CD4-positive, alpha-beta T cell treated with Interleukin-4 for 4 hours (primary cell): Measurements from ENCODE around the gene CDH4.
"Not testable (repeated sequence)": the region's sequence is repeated elsewhere in the genome, so short reads cannot be mapped to it uniquely, and the experiment has no call there.

Source experiments
- DNase-seq: peaks from one replicate; pipeline ENCODE4 v3.0.0-alpha.2; 2020

The CDH4 gene

DNA sequence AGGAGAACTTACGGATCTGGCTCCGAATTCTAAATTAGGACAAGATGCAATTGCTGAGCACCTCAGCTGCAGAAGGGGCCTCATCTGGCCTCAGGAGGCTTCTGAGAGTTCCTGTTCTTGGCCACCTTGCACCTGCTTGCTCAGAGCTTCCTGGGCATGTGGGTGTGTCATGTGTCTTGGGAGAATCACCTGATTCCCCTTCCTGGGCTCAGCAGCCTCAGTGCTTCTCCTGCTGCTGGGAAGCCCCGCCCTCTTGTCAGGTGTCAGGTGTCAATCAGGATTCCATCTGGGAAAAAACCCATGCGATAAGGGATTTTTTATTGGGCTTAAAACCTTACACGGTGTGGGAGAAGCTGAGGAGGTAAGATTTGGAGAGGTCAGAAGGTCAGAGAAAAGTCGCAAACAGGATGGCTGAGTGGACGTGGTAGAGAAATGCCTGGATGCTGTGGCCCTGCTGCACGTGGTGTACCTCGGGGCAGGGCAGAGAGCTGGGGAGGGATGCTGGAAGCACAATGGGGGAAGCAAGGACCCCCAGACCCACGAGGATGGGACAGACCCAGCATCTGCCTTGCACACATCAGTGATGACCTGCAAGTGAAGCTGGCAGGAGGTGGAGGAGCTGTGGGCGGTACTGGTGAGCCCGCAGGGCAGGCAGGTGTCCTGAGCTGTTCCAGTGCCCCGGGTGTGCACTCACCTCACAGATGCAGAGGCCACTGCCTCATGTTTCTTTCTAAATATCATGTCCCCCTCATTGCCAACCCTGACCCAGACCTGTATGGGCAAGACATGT lies 170.8 kb downstream of the CDH4 start:
- DNase-seq, result no peak

DNA sequence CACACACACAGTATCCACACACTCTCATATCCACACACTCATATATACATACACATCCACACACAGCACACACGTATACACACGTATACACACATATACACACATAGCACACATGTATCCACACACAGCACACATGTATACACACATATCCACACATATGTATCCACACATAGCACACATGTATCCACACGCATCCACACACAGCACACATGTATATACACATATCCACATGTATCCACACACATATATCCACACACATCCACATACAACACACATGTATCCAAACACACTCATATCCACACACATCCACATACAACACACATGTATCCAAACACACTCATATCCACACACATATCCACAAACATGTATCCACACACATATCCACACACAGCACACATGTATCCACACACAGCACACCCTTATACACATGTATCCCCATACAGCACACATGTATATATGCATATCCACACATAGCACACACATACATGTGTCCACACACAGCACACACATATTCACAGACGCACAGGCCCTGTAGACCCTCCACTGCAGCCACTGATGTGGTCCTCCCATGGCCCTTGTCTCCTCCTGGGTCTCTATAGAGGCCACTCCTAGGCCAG lies 172.1 kb downstream of the CDH4 start:
- DNase-seq, result no peak

DNA sequence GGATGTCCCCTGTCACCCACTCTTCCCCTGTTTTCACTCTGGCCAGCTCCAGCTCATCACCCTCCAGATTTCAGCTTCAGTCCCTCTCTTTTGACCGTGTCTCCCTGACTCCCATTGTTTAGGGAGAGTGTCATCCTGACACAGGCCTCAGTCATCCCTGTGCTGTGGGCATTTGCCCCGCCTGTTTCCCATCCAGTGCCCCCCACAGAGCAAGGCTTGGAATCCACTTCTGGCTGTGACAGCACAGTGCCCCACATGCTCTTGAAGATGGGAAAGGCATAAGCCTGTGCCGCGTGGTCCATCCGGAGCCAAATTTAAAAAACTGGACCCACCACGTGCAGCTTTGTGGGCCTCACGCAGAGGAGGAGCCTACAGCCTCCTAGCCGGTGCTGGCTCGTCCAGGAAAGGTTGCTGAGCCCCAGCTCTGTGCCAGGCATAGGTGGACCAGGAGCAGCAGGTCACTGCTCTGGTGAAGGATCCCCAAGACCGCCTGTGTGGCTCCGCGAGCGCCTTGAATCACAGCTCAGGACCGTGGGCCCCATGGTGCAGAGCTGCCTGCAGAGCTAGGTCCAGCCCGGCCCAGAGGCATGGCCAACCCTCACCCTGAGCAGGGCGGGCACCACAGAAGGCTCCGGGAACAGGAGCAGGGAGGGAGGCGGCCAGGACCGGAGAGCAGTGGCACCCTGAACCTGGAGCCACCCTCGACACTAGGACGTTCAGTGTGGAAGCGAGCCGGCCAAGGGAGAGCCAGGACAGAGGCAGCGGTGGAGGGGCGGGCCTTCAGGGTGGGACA lies 172.8 kb downstream of the CDH4 start:
- DNase-seq, result no peak

DNA sequence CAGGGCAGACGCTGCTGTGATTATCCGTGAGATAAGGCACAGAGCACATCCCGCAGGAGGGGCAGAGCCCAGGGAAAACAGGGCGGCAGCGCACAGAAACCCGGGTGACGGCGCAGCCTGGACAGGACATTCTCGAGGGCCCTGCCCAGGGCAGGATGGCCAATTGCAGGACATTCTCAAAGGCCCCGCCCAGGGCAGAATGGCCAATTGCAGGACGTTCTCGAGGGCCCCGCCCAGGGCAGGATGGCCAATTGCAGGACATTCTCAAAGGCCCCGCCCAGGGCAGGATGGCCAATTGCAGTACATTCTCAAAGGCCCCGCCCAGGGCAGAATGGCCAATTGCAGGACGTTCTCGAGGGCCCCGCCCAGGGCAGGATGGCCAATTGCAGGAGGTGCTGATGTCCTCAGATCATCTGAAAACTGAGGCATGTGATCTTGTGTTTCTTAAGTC lies 173.5 kb downstream of the CDH4 start:
- not testable (repeated sequence) for DNase-seq

DNA sequence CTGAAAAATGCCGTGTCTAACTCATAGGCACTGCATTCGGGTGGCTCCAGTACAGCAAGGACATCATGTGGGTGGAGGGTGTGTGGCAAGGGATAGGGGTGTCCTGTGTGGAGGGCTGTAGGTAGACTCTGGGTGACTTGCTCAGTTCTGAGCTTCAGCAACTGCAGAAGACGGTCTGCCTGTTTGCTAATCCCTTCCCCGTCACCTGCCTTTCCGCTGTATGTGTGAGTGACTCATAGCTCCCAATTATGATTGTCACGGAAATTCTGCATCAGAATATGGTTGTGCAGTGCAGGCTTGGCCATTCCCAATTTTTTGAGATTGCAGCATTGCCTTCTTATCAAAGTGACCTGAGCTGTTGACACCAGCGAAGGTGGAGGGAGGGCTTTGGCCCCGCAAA lies 174.3 kb downstream of the CDH4 start:
- DNase-seq, result no peak

DNA sequence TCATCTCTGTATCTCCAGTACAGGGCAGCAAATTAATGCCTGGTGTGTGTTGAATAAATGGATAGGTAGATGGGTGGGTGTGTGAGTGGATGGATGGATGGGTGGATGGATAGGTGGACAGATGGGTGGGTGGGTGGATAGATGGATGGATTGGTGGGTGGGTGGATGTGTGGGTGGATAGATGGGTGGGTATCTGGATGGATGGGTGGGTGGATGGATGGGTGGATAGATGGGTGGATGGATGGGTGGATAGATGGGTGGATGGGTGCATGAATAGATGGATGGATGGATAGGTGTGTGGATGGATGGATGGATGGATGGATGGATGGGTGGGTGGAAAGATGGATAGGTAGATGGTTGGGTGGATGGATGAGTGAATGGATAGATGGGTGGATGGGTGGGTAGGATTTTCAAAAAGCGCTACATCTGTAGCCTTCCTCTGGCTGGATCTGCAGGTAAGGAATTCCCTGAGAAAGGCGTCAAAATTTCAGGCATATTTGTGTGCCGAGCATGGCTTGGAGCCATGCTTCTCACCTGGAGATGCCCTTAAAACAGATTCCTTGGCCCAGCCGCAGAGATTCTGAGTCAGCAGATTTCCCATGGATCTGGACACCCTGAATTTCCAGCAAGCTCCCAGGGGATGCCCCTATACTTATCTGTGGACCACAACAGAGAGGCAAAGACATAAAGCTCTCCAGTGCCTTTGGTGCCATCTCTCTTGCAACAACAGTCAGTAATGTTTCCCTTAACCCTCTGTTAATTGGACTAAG lies 177.6 kb downstream of the CDH4 start:
- DNase-seq, result no peak

DNA sequence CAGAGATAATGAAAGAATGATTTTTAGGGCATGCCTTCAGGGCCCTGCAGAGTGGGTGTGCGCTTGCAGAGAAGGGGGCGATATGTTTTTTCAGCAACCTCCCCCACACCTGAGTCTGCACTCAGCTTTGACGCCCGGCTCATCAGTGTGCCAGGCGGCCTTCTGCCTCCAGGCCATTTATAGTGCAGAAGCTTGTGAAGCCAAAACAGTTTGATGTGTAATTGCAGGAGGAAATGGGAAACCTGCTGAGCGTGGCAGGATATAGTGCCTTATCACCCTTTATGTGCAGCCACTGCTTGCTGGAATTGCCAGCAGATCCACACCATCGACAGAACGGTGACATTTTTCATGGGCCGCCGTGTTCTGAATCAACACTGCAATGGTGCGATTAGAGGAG lies 178.2 kb downstream of the CDH4 start:
- DNase-seq, result no peak

DNA sequence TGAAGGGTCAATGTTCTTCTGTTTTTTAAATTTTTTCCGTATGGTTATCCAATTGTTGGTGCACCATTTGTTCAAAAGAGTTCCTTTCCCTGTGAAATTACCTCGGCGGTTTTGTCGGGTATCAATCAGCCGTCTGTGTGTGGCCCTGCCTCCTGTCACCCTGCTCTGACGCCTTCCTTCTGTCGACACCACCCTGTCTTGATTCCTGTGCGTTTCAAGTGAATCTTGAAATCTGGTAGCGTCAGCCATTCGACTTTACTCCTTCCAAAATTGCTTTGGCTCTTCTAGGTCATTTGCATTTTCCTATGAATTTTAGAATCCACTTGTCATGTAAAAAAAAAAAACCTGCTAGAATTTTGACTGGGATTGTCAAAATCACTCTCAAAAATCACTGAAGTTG lies 181.1 kb downstream of the CDH4 start:
- no peak for DNase-seq

DNA sequence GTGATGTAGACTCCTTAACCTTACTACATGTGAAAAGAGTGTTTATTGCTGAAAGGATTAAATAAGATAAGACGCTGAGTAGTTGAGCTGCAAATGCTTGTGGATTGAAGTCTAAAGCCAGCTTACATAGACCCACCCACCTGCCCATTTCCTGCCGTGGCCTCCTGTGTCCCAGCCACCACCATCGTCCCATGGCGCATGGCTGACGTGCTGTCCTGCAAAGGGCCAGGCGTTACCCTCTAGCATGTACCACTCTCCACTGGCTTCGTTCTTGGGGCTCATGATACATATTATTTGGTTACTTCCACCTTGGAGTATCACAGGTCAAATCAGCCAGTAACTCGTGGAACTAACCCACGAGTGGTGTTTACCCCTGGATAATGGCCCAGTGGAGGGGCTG lies 181.8 kb downstream of the CDH4 start:
- DNase-seq, result no peak

DNA sequence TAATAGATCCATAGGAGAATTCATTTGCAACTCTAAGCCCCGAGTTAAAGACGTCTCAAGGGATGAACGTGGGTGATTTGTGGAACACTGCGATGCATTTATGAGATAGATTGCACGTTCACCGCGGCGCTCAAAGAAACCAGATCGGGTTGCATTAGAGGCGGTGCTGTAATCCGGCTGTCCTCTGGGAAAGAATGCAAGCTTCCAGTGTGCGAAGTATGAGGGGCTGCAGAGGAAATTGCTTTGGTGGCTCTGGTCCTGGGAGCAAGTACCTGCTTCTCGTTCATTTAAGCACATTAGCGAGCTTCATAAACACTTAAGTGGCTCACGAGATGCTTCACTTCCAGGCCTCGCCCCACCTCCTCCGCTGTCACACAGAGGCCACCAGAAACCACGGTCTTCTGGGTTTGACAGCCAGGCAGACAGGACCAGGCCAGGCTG lies 182.3 kb downstream of the CDH4 start:
- DNase-seq, result no peak

DNA sequence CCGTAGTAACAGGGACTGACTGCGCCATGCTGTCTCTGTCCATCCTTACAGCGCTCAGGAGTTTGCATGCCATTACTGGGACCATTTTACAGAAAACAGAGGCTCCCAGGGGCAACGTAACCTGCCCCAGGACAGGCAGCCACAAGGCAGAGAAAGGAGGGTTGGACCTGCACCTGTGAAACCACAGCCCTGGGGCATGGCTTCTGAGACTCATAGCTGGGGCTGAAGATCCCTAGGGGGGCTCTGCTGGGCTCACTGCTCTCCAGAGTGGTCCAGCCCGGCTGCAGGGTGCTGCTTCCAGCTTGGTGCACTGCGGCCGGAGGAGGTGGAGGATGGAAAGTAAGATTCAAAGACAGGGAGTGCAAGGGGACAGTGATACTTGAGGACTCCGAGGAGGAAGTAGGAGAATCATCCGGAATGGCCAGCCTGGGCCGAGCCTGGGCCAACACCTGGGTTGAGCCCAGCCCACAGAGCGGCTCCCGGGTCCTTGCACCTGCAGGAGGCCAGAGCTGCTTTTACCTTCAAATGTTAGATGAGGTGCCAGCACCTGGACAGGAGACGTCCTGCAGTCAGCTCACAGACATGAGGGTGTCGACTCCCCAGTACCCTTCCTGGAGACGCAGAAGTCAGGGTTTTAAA lies 183.2 kb downstream of the CDH4 start:
- no peak for DNase-seq

DNA sequence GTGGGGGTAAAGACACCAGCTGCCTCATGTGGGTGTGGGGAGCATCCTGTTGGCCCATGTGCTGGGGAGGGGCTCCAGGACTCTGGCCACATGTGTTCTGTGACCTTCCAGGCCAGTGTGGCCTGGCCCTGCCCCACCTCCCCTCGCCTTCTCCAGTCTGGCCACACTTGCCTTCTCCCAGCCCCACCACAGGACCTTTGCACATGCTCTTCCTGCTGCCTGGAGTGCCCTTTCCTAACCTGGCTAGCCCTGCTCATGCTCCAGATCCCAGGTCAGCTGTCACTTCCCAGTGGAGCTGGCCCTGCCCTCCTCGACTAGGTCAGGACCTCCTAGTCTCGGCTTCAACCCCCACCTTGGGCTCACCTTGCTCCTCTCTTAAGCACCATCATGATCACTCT lies 183.8 kb downstream of the CDH4 start:
- DNase-seq, result no peak

DNA sequence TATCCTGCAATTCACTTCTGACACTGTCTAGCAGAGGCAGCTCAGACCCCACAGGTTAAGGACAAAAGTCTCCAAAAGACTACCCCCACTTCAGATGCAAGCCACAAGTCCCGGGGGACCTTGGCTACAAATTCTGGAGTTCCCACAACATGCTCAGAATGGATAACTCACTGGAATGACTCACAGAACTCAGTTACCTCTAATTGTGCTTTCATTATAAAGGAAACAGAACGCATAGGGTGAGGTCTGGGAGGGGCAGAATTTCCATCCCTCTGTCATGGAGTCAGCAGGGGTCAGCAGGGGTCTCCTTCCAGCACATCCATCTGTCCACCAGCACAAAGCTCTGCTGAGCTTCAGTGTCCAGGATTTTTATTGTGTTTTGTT lies 184.2 kb downstream of the CDH4 start:
- no peak for DNase-seq

DNA sequence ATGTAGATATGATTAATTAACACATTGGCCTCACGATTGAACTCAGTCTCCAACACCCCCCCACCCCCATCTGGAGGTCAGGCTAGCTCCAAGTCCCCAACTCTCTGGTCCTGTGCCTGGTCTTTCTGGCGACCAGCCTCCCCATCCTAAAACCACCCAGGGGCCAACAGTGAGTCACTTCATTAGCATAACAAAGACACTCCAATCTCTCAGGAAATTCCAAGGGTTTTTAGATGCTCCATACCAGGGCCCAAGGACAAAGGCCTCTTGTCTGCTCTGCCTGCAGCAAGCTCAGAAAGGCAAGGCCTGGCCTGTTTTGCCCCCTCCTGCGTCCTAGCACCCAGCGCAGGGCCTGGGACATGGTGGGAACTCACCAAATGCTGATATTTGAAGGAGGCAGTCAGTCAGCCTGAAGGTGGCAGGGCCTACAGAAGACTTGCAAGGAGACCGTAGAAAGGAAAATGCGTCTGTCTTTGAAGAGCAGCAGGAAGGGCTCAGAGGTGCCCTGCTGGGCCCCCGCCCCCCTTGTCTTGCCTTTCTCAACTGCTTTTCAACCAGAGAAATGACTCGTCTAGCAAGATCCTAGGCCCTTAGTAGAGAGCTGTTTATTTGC lies 184.7 kb downstream of the CDH4 start:
- DNase-seq, result no peak

DNA sequence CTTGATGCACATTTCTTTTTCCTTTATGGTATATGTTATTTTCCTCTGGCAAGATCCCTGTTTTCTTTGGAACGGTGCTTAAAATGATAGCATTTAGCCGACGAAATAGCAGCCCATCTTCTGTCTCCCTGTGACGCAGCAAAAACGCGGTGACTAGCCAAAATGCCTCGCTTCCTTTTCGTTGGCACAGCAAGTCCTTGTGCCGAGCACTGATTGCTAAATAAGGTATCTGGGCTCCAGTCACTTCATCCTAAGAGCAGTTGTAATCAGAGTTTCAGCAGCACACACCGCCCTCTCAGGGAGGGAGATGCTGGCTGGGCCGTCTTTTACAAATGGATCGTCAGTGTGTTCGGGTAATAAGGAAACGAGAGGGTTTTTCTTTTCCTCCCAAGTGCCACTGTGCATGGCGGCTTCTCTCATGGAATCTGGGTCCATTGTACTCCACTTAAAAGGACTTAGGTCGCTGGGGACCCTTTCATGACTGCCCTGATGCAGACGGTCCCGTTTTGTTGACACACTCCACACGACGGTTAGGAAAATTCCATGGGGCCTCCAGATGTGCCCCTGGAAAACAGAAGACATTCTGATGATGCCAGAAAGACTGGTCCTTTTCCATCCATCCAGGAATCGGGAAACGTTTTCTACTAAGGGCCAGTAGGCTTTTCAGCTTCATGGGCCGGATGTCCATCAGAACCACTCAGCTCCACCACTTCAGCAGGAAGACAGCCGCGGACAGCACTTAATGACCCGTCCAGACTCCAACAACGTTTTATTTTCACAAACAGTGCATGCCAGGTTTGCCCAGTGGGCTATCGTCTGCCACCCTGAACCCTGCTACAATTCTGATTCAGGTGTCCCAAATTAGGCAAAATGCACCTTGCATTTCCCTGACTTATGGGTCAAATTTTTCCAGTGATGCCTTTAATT lies 185.5 kb downstream of the CDH4 start:
- DNase-seq, result no peak

DNA sequence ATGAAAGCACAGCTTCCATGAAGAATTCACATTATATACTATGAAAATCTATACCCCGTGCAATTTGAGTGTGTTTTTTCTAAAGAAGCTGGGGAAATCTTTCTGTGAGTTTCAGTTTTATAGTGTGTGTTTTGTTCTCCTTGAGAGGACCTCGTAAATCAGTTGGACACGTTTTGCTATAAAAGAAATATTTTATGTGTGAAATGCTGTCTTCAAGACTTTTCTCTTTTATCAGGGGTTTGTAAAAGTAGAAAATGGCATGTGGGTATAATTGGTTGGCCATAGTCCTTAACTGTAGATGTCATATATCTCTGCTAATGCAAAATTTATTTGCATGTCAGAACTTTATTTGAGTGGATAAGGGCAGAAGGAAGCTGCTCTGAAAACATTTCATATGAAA lies 186.2 kb downstream of the CDH4 start:
- no peak for DNase-seq

DNA sequence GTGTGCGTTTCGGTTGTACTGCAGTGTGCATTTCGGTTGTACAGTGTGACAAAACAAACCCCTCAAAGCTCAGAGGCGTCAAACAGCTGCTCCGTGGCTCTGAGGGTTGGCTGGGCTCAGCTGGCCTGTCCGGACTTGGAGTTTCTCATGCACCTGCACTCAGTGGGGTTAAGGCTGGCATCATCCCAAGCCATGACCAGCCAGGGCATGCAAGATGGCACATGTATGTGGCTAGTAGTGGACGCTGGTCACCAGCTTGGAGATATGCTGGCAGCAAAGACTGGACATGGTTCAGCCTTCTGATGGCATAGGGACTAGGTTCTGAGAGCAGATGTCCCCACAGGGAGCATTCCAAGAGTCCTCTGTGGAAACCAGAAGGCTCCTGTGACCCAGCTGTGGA lies 187.2 kb downstream of the CDH4 start:
- no peak for DNase-seq

DNA sequence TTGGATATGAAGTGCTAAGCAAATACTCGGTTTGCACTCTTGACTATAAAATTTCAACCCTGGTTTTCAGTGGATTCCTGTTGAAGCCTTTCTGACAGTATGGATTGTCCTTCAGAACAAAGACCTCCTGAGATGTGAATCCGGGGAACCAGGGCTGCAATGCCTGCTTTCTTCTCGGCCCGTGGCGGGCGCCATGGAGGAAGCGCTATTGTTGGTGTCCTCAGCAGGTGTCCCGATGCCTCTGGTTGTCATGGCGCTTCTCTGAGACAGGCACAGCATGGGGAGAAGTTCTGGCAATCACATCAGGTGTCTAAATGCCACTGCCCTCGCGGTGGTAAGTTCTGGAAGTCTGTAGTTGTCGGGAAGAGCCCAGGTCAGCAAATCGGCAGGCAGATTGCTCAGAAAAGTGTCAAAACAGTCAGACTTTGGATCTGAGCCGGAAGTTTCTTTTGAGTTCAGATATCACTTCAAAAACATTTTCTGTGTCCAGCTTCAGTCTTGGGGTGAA lies 188.5 kb downstream of the CDH4 start:
- DNase-seq, result no peak

DNA sequence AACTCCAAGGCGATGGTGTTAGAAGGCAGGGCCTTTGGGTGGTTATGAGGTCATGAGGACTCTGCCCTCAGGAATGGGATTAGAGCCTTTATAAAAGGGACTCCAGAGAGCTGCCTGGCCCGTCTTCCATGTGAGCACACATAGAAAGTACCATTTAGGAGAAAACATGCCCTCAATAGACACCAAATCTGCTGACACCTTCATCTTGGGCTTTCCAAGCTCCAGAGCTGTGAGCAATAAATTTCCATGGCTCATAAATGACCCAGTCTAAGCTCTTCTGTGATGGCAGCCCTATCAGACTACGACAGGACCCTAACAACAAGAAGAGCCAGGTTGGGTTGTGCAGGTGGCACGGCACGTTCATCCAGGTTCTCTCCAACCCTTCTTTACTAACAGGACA lies 189.5 kb downstream of the CDH4 start:
- no peak for DNase-seq

DNA sequence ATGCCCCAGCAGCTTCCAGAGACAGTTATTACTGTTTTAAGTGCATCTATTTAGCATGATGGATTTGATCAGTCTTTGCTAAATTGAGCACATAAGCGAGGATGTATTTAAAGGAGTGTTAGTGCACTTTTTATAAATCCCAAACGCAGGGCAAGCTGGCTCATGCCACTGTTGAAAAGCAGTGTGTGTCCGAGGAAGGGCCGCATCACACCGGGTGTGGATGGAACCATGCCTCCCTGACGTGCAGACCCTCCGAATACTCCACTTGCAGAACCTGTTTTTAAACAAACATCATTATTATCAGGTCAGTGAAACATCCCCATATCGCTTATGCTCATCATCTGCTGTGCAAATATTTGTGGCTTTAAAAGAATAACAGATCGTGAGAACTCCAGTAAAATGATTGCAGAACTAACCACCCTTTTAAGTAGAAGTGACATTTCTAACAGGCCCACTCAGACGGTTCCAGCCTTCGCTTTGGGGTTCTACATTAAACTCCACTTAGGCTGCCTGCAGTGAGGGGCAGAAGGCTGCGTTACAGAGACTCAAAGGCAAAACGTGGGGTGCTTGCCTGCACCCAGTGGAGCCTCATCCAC lies 190.1 kb downstream of the CDH4 start:
- no peak for DNase-seq
